GM20000 (cell line): ENCODE results near the gene OR2K2.
"Not testable (repeated sequence)": the region's sequence is repeated elsewhere in the genome, so short reads cannot be mapped to it uniquely, and the experiment has no call there.

Experiments used
- DNase-seq: peaks from one replicate; pipeline ENCODE4 v3.0.0; 2012; ENCODE audit warnings: low spot score
- TF ChIP-seq, protein P1 (sequence below): IDR thresholded peaks from 2 replicates; pipeline ENCODE4 v1.5.1; 2012; ENCODE audit warnings: mild to moderate bottlenecking, control low read depth; ENCODE audit errors: extremely low read depth, missing control alignments

Gene OR2K2

DNA sequence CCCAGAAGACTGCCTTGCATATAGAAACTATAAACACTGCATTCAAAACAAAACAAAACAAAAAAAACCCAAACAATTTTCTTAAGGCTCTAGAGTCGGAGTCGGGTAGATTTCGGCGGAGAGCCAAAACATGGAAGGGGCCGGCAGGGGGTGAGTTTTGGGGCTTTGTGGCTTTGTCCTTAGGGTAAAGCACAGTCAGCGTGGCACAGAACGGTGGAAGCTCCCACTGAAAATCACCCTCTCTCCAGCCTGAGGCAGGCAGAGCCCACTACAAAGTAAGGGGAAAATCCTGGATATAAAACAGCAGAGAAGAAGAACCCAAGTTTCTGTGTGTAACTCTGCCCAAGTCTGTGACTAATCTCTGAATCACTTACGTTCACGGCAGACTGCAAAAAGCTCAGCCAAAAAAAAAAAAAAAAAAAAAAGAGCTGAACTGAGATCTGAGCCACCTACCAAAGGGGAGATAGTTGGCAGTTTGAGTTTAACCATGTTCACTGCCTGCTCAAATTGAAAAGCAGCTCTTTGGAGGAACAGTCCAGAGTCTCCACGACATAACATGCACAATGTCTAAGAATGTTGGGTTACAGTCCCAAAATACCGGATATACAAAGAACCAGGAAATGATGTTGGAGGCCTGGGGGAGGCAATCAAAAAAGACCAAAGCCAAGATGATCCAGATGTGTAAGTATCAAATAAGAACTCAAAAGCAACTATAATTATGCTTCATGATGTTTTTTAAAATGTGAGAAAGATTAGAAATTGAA lies 26.6 kb upstream of the OR2K2 start:
- TF ChIP-seq, protein P1, sequence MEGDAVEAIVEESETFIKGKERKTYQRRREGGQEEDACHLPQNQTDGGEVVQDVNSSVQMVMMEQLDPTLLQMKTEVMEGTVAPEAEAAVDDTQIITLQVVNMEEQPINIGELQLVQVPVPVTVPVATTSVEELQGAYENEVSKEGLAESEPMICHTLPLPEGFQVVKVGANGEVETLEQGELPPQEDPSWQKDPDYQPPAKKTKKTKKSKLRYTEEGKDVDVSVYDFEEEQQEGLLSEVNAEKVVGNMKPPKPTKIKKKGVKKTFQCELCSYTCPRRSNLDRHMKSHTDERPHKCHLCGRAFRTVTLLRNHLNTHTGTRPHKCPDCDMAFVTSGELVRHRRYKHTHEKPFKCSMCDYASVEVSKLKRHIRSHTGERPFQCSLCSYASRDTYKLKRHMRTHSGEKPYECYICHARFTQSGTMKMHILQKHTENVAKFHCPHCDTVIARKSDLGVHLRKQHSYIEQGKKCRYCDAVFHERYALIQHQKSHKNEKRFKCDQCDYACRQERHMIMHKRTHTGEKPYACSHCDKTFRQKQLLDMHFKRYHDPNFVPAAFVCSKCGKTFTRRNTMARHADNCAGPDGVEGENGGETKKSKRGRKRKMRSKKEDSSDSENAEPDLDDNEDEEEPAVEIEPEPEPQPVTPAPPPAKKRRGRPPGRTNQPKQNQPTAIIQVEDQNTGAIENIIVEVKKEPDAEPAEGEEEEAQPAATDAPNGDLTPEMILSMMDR = no peak
- DNase-seq = no peak

DNA sequence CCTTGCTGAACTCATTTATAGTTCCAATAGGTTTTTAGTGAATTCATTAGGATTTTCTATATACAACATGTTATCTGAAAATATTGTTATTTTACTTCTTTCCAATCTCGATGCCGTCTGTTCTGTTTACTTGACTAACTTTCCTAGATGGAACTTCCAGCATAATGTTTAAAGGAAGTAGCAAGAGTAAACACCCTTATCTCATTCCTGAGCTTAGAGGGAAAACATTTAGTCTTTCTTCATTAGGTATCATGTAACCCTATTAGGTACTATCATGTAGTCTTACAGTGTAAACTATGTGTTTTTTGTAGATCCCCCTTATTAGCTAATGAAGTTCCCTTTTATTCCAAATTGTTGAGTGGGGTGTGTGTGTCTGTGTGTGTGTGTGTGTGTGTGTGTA lies 22.5 kb upstream of the OR2K2 start:
- DNase-seq = no peak

DNA sequence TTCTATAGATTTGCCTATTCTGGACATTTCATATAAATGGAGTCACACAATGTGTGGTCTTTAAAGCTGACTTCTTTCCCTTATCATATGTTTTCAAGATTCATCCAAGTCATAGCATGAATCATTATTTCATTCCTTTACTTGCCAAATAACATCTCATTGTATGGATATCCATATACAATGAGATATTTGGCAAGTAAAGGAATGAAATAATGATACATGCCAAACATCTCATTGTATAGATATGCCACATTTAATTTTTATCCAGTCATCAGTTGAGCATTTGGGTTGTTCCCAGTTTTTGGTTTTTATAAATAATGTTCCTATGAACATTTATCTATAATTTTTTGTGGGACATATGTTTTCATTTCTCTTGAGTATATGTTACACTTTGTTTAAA lies 20.5 kb upstream of the OR2K2 start:
- DNase-seq = no peak
- TF ChIP-seq, protein P1 = no peak

More for the DNA sequence above, 22.5 kb upstream of the OR2K2 start:
- TF ChIP-seq, protein P1 = no peak

DNA sequence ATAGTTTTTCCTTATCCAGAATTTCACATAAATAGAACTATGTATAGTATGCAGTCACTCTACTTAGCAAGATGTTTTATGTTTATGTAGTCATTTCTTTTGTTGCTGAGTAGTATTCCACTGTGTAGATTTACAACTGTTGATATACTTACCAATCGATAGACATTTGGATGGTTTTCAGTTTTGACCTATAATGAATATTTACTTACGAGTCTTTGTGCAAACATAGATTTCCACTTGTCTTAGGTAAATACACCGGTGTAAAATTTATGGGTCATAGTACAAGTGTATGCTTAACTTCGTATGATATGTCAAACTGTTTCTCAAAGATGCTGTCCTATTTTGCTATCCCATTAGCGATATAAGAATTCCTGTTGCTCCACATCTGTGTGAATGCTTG lies 19.7 kb upstream of the OR2K2 start:
- no peak for DNase-seq
- TF ChIP-seq, protein P1 = no peak

DNA sequence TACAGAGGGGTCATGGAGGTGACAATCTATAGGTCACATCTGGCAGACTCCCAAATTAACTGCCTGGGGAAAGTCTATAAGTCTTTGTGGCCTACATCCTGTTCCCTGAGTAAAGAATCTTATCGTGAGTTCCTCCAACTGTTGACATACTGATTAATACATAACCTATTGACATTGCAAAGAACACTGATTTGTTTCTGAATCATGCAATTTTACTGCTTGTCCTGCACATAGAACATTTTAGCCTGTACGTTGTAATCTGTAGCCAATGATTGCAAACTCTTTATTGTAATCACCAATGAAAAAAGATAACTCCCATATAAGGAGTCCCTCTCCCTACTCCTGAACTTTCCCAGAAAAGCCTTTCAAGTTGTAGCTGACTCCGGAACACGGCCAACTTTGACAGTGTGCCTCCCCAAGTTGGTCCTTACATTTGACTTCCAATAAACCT lies 18.8 kb upstream of the OR2K2 start:
- DNase-seq = no peak

DNA sequence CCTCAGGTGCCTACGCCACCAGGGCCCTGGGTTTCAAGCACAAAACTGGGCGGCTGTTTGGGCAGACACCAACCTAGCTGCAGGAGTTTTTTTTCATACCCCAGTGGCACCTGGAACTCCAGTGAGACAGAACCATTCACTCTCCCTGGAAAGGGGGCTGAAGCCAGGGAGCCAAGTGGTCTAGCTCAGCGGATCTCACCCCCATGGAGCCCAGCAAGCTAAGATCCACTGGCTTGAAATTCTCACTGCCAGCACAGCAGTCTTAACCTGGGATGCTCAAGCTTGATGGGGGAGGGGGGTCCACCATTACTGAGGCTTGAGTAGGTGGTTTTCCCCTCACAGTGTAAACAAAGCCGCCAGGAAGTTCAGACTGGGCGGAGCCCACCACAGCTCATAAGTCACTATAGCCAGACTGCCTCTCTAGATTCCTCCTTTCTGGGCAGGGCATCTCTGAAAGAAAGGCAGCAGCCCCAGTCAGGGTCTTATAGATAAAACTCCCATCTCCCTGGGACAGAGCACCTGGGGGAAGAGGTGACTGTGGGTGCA lies 4.4 kb upstream of the OR2K2 start:
- DNase-seq = not testable (repeated sequence)

More for the DNA sequence above, 18.8 kb upstream of the OR2K2 start:
- TF ChIP-seq, protein P1 = no peak

DNA sequence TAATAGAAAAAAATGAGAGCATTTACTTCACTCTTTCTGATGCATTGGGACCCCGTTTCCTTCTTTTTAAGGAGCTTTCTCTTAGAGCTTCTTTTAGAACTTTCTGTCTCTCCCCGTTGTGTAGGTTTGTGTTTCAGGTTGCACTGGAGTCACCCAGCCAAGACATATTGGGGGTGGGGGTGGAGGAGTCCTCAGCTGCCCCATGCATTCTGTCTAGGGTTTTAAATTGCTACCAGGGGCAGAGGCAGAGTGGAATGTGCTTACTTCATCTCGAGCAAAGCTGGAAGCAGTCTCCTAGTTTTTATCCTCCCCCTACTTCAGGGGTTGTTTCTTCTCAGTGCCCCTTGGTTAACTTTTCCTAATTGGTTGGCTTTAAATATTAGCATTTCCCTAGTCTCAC lies 9.4 kb downstream of the OR2K2 start:
- TF ChIP-seq, protein P1 = no peak
- DNase-seq = no peak

DNA sequence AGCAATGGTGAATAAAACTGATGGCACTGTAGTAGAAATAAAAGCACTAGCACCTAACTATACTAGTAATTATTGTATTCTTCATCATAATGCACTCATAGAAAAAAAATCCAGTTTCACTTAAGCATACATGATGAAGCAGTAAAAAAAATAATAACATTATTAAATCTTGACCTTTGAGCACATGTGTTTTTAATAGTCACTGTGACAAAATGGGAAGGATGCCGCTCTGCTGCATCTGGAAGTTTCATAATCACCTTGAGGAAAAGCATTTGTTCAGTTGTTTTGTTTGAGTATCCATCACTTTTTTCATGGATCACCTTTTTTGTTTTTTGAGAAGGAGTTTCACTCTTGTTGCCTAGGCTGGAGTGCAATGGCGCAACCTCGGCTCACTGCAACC lies 13.2 kb downstream of the OR2K2 start:
- TF ChIP-seq, protein P1 = no peak
- no peak for DNase-seq
